Measurements from ENCODE around the gene CD99. TPM values are rescaled to one million over a fixed set of nuclear protein-coding genes. Genes with fewer than 3 reads are reported as not detected.

The CD99 gene
- total and polyA plus RNA-seq, 2 of the 13 experiments (the other 11 are each of a cell fraction or from before 2014, with no cell fraction given): 78.8 to 111 TPM

- peak; percentile 64; the same call in 1 of the 2 replicates for TF ChIP-seq ZNF350 (CRISPR knock-in tag; IDR thresholded peaks at IDR 0.05; ENCODE audit: borderline replicate concordance, low read depth)
- TF ChIP-seq NKX3-1 (CRISPR knock-in tag; IDR thresholded peaks at IDR 0.05): no peak
- TF ChIP-seq POLR2A (IDR thresholded peaks at IDR 0.05; ENCODE audit: insufficient read depth in 1 of 2, low read depth in 2 of 2, low read length in 2 of 2): peak; percentile 64 to 67
- no peak for TF ChIP-seq SOX6 (IDR thresholded peaks at IDR 0.05)
- TF ChIP-seq SOX6 (CRISPR knock-in tag; IDR thresholded peaks at IDR 0.05): peak; percentile 73
- peak; percentile 32; the same call in 1 of the 2 replicates for TF ChIP-seq PATZ1 (CRISPR knock-in tag; IDR thresholded peaks at IDR 0.05)
- 0 out of 2 replicates have a peak, but pooled peaks have one; percentile 38 for TF ChIP-seq HOXD1 (CRISPR knock-in tag; IDR thresholded peaks at IDR 0.05)
- TF ChIP-seq TEAD3 (CRISPR knock-in tag; optimal IDR thresholded peaks at IDR 0.05; ENCODE audit: borderline replicate concordance): peak; percentile 44
- TF ChIP-seq, protein P1, sequence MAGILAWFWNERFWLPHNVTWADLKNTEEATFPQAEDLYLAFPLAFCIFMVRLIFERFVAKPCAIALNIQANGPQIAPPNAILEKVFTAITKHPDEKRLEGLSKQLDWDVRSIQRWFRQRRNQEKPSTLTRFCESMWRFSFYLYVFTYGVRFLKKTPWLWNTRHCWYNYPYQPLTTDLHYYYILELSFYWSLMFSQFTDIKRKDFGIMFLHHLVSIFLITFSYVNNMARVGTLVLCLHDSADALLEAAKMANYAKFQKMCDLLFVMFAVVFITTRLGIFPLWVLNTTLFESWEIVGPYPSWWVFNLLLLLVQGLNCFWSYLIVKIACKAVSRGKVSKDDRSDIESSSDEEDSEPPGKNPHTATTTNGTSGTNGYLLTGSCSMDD (CRISPR knock-in tag; IDR thresholded peaks at IDR 0.05): no peak
- TF ChIP-seq ZBTB20 (CRISPR knock-in tag; IDR thresholded peaks at IDR 0.05; ENCODE audit: borderline replicate concordance, low read depth): no peak
- peak; percentile 27; the same call in 1 of the 2 replicates for TF ChIP-seq SRY (CRISPR knock-in tag; IDR thresholded peaks at IDR 0.05)
- TF ChIP-seq ZNF775 (CRISPR knock-in tag; IDR thresholded peaks at IDR 0.05; ENCODE audit: borderline replicate concordance): peak; percentile 97
- peak; percentile 29; the same call in 1 of the 2 replicates for TF ChIP-seq ARID4A (CRISPR knock-in tag; IDR thresholded peaks at IDR 0.05; ENCODE audit: borderline replicate concordance)
- peak; percentile 60; the same call in 1 of the 2 replicates for TF ChIP-seq ESRRA (CRISPR knock-in tag; IDR thresholded peaks at IDR 0.05; ENCODE audit: low read depth)
- TF ChIP-seq GFI1 (CRISPR knock-in tag; IDR thresholded peaks at IDR 0.05; ENCODE audit: borderline replicate concordance): peak; percentile 46; the same call in 1 of the 2 replicates
- TF ChIP-seq, protein P2, sequence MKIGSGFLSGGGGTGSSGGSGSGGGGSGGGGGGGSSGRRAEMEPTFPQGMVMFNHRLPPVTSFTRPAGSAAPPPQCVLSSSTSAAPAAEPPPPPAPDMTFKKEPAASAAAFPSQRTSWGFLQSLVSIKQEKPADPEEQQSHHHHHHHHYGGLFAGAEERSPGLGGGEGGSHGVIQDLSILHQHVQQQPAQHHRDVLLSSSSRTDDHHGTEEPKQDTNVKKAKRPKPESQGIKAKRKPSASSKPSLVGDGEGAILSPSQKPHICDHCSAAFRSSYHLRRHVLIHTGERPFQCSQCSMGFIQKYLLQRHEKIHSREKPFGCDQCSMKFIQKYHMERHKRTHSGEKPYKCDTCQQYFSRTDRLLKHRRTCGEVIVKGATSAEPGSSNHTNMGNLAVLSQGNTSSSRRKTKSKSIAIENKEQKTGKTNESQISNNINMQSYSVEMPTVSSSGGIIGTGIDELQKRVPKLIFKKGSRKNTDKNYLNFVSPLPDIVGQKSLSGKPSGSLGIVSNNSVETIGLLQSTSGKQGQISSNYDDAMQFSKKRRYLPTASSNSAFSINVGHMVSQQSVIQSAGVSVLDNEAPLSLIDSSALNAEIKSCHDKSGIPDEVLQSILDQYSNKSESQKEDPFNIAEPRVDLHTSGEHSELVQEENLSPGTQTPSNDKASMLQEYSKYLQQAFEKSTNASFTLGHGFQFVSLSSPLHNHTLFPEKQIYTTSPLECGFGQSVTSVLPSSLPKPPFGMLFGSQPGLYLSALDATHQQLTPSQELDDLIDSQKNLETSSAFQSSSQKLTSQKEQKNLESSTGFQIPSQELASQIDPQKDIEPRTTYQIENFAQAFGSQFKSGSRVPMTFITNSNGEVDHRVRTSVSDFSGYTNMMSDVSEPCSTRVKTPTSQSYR (CRISPR knock-in tag; IDR thresholded peaks at IDR 0.05; ENCODE audit: borderline replicate concordance): peak; percentile 24; the same call in 1 of the 2 replicates
- no peak for TF ChIP-seq ZFP62 (CRISPR knock-in tag; IDR thresholded peaks at IDR 0.05)
- 0 out of 2 replicates have a peak, but pooled peaks have one; percentile 22 for TF ChIP-seq DPF2 (CRISPR knock-in tag; IDR thresholded peaks at IDR 0.05; ENCODE audit: borderline replicate concordance, low read depth)
Observed at GRCh38 chrX:2654436-2655340, 36.4 kb upstream of the CD99 start (continued).

Measured in HepG2 (cell line).